Adrenal gland (tissue), 12 donors: ENCODE data around the gene LRRC28. TPM values are rescaled to one million over a fixed set of nuclear protein-coding genes. Genes with fewer than 3 reads are reported as not detected.
A peak's percentile ranks its signal among the peaks of the same experiment; 100 is the strongest.

Experiments used
- DNase-seq, 7 donors: peaks; one replicate each; pipeline ENCODE4 v3.0.0-alpha.2; 2019 to 2020
- H3K27ac ChIP-seq, 5 donors: fragments of 200-600 bp; sonication (generic) in 4 of 5; 1 replicate in 3 of 5; 2 replicates in 2 of 5; pipeline versions ENCODE4 v1.5.1 to v1.8.0; 2016 to 2020; ENCODE audit warnings: mild to moderate bottlenecking in 1 of 5
- H3K27me3 ChIP-seq: fragments of 200-600 bp; 2 replicates; pipeline ENCODE4 v1.8.0; 2021
- H3K36me3 ChIP-seq, 2 donors: fragments of 200-600 bp; replicated peaks in 1 of 2; 1 replicate in 1 of 2; 2 replicates in 1 of 2; pipeline versions ENCODE4 v1.5.1 to v1.8.0; 2018 to 2022
- H3K4me1 ChIP-seq, 2 donors: fragments of 200-600 bp; replicated peaks in 1 of 2; 1 replicate in 1 of 2; 2 replicates in 1 of 2; pipeline versions ENCODE4 v1.5.1 to v1.8.0; 2018 to 2021
- H3K4me3 ChIP-seq, 4 donors: fragments of 200-600 bp; sonication (generic) in 3 of 4; one replicate each; pipeline ENCODE4 v1.5.1; 2016 to 2018
- H3K9me3 ChIP-seq, 3 donors: fragments of 200-600 bp; sonication (generic) in 1 of 3; replicated peaks in 1 of 3; 1 replicate in 2 of 3; 2 replicates in 1 of 3; pipeline versions ENCODE4 v1.5.1 to v1.8.0; 2016 to 2021
- CTCF ChIP-seq, 6 experiments: fragments of 450-650 bp in 4 of 6; fragments of 200-600 bp in 2 of 6; sonication (generic) in 1 of 6; IDR thresholded peaks; 1 replicate in 5 of 6; 2 replicates in 1 of 6; pipeline versions ENCODE4 v1.5.1 to v1.8.0; 2016 to 2021; ENCODE audit warnings: antibody characterized with exemption in 6 of 6, mild to moderate bottlenecking in 2 of 6, moderate library complexity in 1 of 6
- POLR2A ChIP-seq, 2 donors: fragments of 450-650 bp; IDR thresholded peaks; one replicate each; pipeline ENCODE4 v1.6.1; 2017; ENCODE audit warnings: antibody characterized with exemption in 2 of 2, mild to moderate bottlenecking in 2 of 2, moderate library complexity in 1 of 2
- WGBS, 4 donors: extraction: QIAGEN DNeasy Blood & Tissue Kit in 2 of 4; methylation state at CpG; one replicate each; pipeline versions ENCODE4 v1.1.5 to v1.1.7; 2013 to 2017; 5-methylcytosine and 5-hydroxymethylcytosine counted together
- intact Hi-C, 2 donors: fragments of 100-400 bp; cut with DNase I; formaldehyde crosslinking; loops; one replicate each; pipeline versions ENCODE4 v1.14.1 to v1.15.0; 2022 to 2023
- polyA plus RNA-seq, 3 donors: library from polyadenylated mRNA; stranded (reverse); fragments of 200-250 nt in 2 of 3; fragments of 350-450 nt in 1 of 3; fragmentation: Illumina TruSeq in 1 of 3; extraction: RNeasy Lipid Tissue Mini Kit (QIAGEN cat#74804) in 1 of 3; gene quantifications; one replicate each; pipeline ENCODE4 v1.2.3, GENCODE V29; 2013 to 2014
- total RNA-seq, 9 donors: library from RNA; depleted of rRNA in 4 of 9; stranded (reverse); fragments of >200 nt in 4 of 9; fragments of 120-200 nt in 1 of 9; fragmentation: NEBNext Ultra II Directional in 1 of 9; extraction: Animal tissue kit (Norgen Biotek cat#: 25700) in 1 of 9; gene quantifications; one replicate each; pipeline versions ENCODE4 v1.1.0 to v1.2.4, GENCODE V29; 2013 to 2023
- donor health status: healthy with polysubstance abuse.
- donor health status: Bipolar disorder and iron deficiency.
- donor health status: DM: yes; HTN: yes; CAD: no.
- donor health status: DM: no; HTN: no; CAD: no.
- donor health status: DM: no; HTN: no; CAD: no.
- donor health status: DM: yes; HTN: yes; CAD: no.

Gene LRRC28
- total and polyA plus RNA-seq, 12 donors = 4.4 to 49.8 (median 22.0) TPM

- Histone ChIP-seq H3K4me3 (no peak overlapping the region), H3K9me3 (no peaks in the 10 kb centered on the region), H3K4me1 (no peaks in the 10 kb centered on the region), H3K27ac (no peak overlapping the region), H3K36me3 (no peaks in the 10 kb centered on the region), H3K27me3 (no peaks in the 10 kb centered on the region)
- no peak for DNase-seq
- WGBS, 4 donors = 93 to 96% (median 95%) methylated on average over 5 of the region's 5 CpGs
- TF ChIP-seq CTCF (IDR thresholded peaks at IDR 0.05) (no peak), POLR2A (IDR thresholded peaks at IDR 0.05) (no peak)
- intact Hi-C loops = no loop called here
Measured at GRCh38 chr15:99369196-99369595, 117.9 kb downstream of the LRRC28 start.

- no peaks in the 10 kb centered on the region for H3K36me3 ChIP-seq
- peaks cover 0 to 6% (median 0%) of the 10 kb centered on the region in 3 donors for H3K9me3 ChIP-seq
- no peaks in the 10 kb centered on the region for H3K4me1 ChIP-seq
- TF ChIP-seq CTCF (IDR thresholded peaks at IDR 0.05) (no peak), POLR2A (IDR thresholded peaks at IDR 0.05) (no peak)
- intact Hi-C loops = no loop called here
- no peaks in the 10 kb centered on the region for H3K27me3 ChIP-seq
- WGBS, 4 donors = 81 to 86% (median 86%) methylated on average over 4 of the region's 4 CpGs
- H3K4me3 ChIP-seq = no peak overlapping the region
- H3K27ac ChIP-seq = no peak overlapping the region
- no peak for DNase-seq
Measured at GRCh38 chr15:99371180-99372103, 120.2 kb downstream of the LRRC28 start.

- intact Hi-C loops = no loop called here
- WGBS, 4 donors = 94 to 100% (median 99%) methylated on average over 6 of the region's 6 CpGs
- Histone ChIP-seq H3K9me3 (no peaks in the 10 kb centered on the region), H3K4me3 (no peak overlapping the region), H3K27me3 (no peaks in the 10 kb centered on the region), H3K27ac (no peak overlapping the region), H3K36me3 (no peaks in the 10 kb centered on the region), H3K4me1 (no peaks in the 10 kb centered on the region)
- TF ChIP-seq POLR2A (IDR thresholded peaks at IDR 0.05) = no peak
- no peak for TF ChIP-seq CTCF (IDR thresholded peaks at IDR 0.05)
- no peak for DNase-seq
Measured at GRCh38 chr15:99385005-99385669, 133.9 kb downstream of the LRRC28 start.

- Histone ChIP-seq H3K4me3 (no peak overlapping the region), H3K4me1 (no peaks in the 10 kb centered on the region), H3K36me3 (no peaks in the 10 kb centered on the region), H3K27ac (peak overlapping the region in 1 of 5 donors; percentile 27), H3K9me3 (no peaks in the 10 kb centered on the region), H3K27me3 (no peaks in the 10 kb centered on the region)
- intact Hi-C loops = no loop called here
- TF ChIP-seq POLR2A (IDR thresholded peaks at IDR 0.05) (no peak), CTCF (IDR thresholded peaks at IDR 0.05) (no peak)
- DNase-seq = peak in 6 of 7 donors; percentile 33 to 61 (median 48)
- 65 to 80% (median 67%) methylated on average over 3 of the region's 3 CpGs for WGBS, 4 donors
Measured at GRCh38 chr15:99385865-99386264, 134.6 kb downstream of the LRRC28 start.
